ENCODE data around the gene VWA5B1. TPM values are rescaled to one million over a fixed set of nuclear protein-coding genes. Genes with fewer than 3 reads are reported as not detected.

The VWA5B1 gene
- total RNA-seq, 1 donor from 2014 or later = not detected

- no peak for TF ChIP-seq CTCF (IDR thresholded peaks at IDR 0.05)
- no peak for TF ChIP-seq POLR2A (IDR thresholded peaks at IDR 0.05)
- TF ChIP-seq POLR2AphosphoS5 (IDR thresholded peaks at IDR 0.05; ENCODE audit: insufficient read depth in 1 of 2, low read depth in 1 of 2) = no peak
- H3K36me3 ChIP-seq = no peaks in the 10 kb centered on the region
- no peaks in the 10 kb centered on the region for H3K27me3 ChIP-seq
- peaks cover 14% of the 10 kb centered on the region for H3K4me1 ChIP-seq
- no peak overlapping the region for H3K4me3 ChIP-seq
- no peak for DNase-seq (ENCODE audit: extremely low spot score in 2 of 2)
- intact Hi-C loops (cut with DNase I) = no loop called here
- no peak overlapping the region for H3K27ac ChIP-seq
- H3K9me3 ChIP-seq = no peaks in the 10 kb centered on the region
Observed at GRCh38 chr1:20356850-20357459, 66.3 kb downstream of the VWA5B1 start.

- intact Hi-C loops (cut with DNase I) = no loop called here
- TF ChIP-seq POLR2A (IDR thresholded peaks at IDR 0.05) = no peak
- TF ChIP-seq CTCF (IDR thresholded peaks at IDR 0.05) = no peak
- no peak for TF ChIP-seq POLR2AphosphoS5 (IDR thresholded peaks at IDR 0.05; ENCODE audit: insufficient read depth in 1 of 2, low read depth in 1 of 2)
- Histone ChIP-seq H3K4me1 (peaks cover 14% of the 10 kb centered on the region), H3K27ac (no peak overlapping the region), H3K4me3 (no peak overlapping the region), H3K36me3 (no peaks in the 10 kb centered on the region), H3K27me3 (no peaks in the 10 kb centered on the region), H3K9me3 (no peaks in the 10 kb centered on the region)
- DNase-seq (ENCODE audit: extremely low spot score in 2 of 2) = no peak
Observed at GRCh38 chr1:20357796-20358195, 67.1 kb downstream of the VWA5B1 start.

GRCh38 chr1:20358761-20359263, 68.1 kb downstream of the VWA5B1 start:
- peaks cover 14% of the 10 kb centered on the region for H3K4me1 ChIP-seq
- H3K36me3 ChIP-seq = no peaks in the 10 kb centered on the region
- no peaks in the 10 kb centered on the region for H3K9me3 ChIP-seq
- no peak for DNase-seq (ENCODE audit: extremely low spot score in 2 of 2)
- intact Hi-C loops (cut with DNase I) = no loop called here
- no peak overlapping the region for H3K27ac ChIP-seq
- H3K27me3 ChIP-seq = no peaks in the 10 kb centered on the region
- TF ChIP-seq POLR2A (IDR thresholded peaks at IDR 0.05) (no peak), CTCF (IDR thresholded peaks at IDR 0.05) (no peak), POLR2AphosphoS5 (IDR thresholded peaks at IDR 0.05; ENCODE audit: insufficient read depth in 1 of 2, low read depth in 1 of 2) (no peak)
- no peak overlapping the region for H3K4me3 ChIP-seq

- Histone ChIP-seq H3K36me3 (no peaks in the 10 kb centered on the region), H3K27ac (no peak overlapping the region), H3K27me3 (no peaks in the 10 kb centered on the region), H3K4me3 (no peak overlapping the region), H3K9me3 (no peaks in the 10 kb centered on the region), H3K4me1 (peaks cover 14% of the 10 kb centered on the region)
- intact Hi-C loops (cut with DNase I) = loop anchor here (10.0 kb wide), 1 partner anchor 135 kb away; no protein-coding TSS in a partner anchor
- TF ChIP-seq CTCF (IDR thresholded peaks at IDR 0.05) (no peak), POLR2AphosphoS5 (IDR thresholded peaks at IDR 0.05; ENCODE audit: insufficient read depth in 1 of 2, low read depth in 1 of 2) (no peak), POLR2A (IDR thresholded peaks at IDR 0.05) (no peak)
- no peak for DNase-seq (ENCODE audit: extremely low spot score in 2 of 2)
Observed at GRCh38 chr1:20359451-20360330, 69.0 kb downstream of the VWA5B1 start.

All from vagina (tissue), 2 donors.